ENCODE measurements around the gene ADCY7.

The ADCY7 gene

DNA sequence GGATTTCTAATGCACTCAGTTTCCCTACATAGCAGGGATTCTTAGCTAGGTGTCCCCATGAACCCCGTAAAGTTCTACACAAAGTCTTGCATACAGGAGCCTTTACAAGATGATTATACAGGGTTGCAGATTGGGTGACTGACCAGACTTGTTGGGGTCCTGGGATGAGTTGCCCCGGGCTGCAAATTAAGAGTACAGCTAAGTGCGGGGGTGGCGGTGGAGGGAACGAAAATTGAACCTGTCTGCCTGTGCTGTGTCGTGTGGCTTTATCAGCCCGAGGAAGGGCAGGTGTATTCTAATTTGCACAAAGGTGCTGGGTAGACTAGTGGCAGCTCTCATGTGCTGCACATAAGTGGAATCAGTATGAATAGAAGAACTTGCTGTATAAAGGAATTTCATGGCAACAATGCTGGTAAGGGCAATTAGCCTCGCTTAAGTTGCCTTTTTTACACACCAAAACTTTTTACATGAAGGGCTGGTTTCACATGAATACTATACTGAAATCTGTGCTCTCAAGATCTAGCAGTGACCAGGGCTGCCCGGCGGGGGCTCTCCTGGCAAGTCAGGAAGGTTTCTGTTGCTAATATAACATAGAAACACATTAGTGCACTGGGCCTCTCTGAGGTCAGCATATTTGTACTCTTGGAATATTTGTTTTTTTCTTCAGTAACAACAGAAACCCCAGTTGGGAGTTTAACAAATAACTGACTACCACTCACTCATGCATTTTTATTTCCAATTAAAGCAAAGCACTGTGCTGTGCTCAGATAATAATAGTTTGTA, 50.7 kb downstream of the ADCY7 start:
- DNase-seq, result no peak
- in situ Hi-C loops (cut with HindIII; ENCODE audit: low pct_ligation_motif_present, low pct_unique_long_range_greater_than_20kb, low sequenced_read_pairs), result no loop called here

DNA sequence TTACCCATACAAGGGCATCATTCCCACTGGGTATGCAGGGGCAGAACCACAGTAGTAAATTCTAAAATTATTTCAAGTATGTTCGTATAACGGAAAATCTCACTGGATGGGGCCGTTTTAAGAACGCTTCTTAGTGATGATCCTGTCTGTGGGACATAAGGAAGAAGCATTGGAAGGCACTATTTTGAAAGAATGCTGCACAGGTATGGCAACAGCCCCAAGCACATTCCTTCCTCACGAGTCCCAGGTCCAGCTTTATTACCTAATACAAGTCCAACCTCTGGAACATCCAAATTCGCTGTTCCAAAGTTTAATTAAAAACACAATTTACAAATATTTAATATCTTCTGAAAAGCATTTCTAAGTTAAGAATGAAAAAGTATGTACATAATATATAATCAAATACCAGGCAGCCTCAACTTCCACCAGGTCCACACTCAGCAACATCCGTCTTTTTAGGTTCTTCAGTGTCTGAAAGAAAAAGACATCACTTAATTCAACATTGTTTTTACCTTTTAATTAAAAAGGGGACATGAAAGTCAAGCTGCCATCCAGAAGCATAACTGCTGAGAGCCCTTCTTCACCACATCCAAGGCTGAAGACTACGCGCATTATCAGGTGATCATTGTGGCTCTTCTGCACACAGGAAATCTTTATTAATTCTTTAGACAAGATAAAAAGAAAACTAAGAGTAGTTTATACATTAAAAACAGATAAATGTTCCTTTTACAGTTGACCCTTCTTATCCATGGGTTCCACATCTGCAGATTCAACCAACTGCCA, 52.6 kb downstream of the ADCY7 start:
- DNase-seq, result no peak
- in situ Hi-C loops (cut with HindIII; ENCODE audit: low pct_ligation_motif_present, low pct_unique_long_range_greater_than_20kb, low sequenced_read_pairs), result no loop called here

DNA sequence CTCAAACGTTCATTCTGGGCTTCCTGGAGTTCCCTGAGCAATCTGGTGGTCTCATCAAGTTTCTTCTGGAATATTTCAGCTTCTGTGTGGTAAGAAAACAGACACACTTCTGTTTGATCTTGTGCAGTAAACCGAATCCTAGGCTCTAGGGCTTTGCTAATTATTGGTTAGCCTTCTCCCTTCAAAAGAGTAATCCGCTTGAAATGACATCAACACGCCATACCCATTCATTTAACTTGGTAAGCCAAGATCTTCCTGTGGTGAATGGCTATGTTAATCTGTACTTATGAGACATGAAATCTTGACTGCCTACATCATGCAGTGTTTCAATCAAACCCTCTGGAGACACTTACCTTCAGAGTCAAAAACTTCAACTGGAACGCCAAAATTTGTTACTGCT, 54.0 kb downstream of the ADCY7 start:
- in situ Hi-C loops (cut with HindIII; ENCODE audit: low pct_ligation_motif_present, low pct_unique_long_range_greater_than_20kb, low sequenced_read_pairs), result no loop called here
- no peak for DNase-seq

- in situ Hi-C loops (cut with HindIII; ENCODE audit: low pct_ligation_motif_present, low pct_unique_long_range_greater_than_20kb, low sequenced_read_pairs), result no loop called here
- DNase-seq, result no peak
Measured at GRCh38 chr16:50322333-50322732, 56.0 kb downstream of the ADCY7 start.

- in situ Hi-C loops (cut with HindIII; ENCODE audit: low pct_ligation_motif_present, low pct_unique_long_range_greater_than_20kb, low sequenced_read_pairs), result no loop called here
- DNase-seq, result peak; percentile 64
Measured at GRCh38 chr16:50323335-50324011, 57.1 kb downstream of the ADCY7 start.

DNA sequence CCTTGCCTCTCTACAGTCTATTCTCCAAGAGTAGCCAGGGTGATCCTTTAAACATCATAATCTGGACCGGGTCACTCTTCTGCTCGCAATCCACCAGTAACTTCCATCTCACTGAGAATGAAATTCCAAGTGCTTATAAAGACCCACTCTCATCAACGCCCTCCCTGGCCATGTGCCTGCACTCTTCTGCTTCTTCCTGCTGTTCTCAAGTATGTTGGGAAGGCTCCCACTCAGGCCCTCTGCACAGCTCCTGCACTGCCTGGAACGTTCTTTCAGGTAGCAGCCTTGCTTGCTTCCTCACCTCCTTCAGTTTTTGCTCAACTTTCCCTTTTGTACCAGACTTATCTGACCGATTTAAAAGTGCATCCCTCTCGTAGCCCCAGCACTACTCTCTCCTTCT, 58.0 kb downstream of the ADCY7 start:
- DNase-seq, result no peak
- in situ Hi-C loops (cut with HindIII; ENCODE audit: low pct_ligation_motif_present, low pct_unique_long_range_greater_than_20kb, low sequenced_read_pairs), result no loop called here

GRCh38 chr16:50326264-50326663, 59.9 kb downstream of the ADCY7 start:
- in situ Hi-C loops (cut with HindIII; ENCODE audit: low pct_ligation_motif_present, low pct_unique_long_range_greater_than_20kb, low sequenced_read_pairs), result no loop called here
- DNase-seq, result no peak

GRCh38 chr16:50326835-50327465, 60.6 kb downstream of the ADCY7 start:
- in situ Hi-C loops (cut with HindIII; ENCODE audit: low pct_ligation_motif_present, low pct_unique_long_range_greater_than_20kb, low sequenced_read_pairs), result no loop called here
- peak; percentile 36 for DNase-seq

DNA sequence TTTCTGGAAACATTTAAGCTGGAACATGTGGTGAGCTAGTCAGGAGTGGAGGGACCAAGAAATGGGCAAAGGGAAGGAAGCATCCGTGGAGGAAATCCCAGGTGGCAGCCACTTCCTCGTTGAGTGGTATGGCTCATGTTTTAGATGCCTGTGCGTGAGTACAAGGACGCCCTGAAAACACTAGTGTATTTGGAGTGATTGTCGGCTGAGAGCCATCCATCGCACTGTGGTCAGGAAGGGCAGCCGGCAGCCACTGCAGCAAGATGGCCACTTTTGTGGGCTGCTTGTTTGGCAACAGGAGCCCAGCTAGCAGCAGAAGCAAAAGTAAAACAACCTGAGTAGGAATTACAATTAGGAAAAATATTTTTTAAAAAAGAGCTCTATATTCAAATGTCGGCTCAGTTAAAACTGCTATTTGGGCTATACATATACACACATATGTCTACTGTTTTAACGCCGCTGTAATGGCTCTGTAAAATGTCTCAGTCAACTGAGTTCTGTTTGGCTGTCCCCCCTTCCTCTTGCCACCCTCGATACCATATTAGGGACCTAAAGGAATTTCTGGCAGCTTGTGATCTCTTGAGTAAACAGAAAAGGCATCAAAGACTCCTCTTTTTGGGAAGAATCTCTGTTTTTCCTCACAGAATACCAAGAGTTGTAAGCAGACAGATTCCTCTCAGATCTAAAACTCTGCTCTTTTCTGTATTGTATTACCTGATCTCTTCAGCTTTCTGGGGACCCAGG, 63.3 kb downstream of the ADCY7 start:
- DNase-seq, result no peak
- in situ Hi-C loops (cut with HindIII; ENCODE audit: low pct_ligation_motif_present, low pct_unique_long_range_greater_than_20kb, low sequenced_read_pairs), result no loop called here

GRCh38 chr16:50331570-50331969, 65.2 kb downstream of the ADCY7 start:
- DNase-seq, result no peak
- in situ Hi-C loops (cut with HindIII; ENCODE audit: low pct_ligation_motif_present, low pct_unique_long_range_greater_than_20kb, low sequenced_read_pairs), result no loop called here

DNA sequence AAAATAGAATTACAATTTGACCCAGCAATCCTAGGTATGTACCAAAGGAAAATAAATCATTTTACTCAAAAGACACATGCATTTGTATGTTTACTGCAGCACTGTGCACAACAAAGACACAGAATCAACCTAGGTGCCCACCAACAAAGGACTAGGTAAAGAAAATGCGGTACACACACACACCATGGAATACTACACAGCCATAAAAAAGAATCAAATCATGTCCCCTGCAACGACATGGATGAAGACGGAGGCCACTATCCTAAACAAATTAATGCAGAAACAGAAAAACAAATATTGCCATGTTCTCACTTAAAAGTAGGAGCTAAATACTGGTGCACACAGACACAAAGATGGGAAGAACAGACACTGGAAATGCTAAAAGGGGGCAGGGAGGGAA, 66.2 kb downstream of the ADCY7 start:
- no peak for DNase-seq
- in situ Hi-C loops (cut with HindIII; ENCODE audit: low pct_ligation_motif_present, low pct_unique_long_range_greater_than_20kb, low sequenced_read_pairs), result no loop called here

DNA sequence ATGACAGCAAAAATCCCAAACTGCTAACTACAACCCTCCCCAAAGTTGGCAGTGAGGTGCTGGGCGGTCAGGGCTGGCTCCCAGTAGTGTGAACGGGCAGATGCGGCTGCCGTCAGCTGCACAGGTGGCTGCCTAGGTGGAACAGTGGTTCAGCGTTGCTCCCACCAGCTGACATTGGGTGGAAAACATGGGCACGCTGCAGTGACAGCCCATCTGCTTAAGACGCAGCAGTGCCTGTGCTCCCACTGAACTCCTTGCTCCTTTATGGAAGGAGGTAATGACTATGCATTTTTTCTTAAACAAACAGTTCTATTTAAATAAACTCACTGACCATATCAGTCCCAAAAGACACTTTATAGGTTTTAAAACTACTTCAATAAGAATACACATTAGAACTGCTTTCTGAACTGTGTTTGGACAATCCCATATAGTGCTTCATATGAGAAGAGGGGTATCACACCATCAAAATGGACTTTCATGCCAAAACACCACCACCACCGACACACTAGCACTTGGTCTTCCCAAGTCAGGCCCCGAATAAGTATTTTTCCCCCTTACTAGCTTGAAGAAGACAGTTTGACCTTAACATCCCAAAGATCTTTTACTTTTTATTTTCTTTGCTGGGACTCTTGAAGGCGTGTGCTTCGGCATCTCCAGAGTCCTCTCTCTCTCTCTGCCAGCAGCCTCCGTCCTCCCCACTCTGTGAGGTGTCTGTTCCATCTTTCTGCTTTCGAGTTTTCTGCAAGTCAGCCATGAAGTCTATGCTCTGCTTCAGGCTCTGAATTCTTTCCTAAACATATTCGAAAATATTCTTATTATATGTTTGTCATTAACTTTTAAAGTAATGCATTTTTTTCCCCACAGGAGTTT, 68.0 kb downstream of the ADCY7 start:
- no peak for DNase-seq
- in situ Hi-C loops (cut with HindIII; ENCODE audit: low pct_ligation_motif_present, low pct_unique_long_range_greater_than_20kb, low sequenced_read_pairs), result no loop called here

DNA sequence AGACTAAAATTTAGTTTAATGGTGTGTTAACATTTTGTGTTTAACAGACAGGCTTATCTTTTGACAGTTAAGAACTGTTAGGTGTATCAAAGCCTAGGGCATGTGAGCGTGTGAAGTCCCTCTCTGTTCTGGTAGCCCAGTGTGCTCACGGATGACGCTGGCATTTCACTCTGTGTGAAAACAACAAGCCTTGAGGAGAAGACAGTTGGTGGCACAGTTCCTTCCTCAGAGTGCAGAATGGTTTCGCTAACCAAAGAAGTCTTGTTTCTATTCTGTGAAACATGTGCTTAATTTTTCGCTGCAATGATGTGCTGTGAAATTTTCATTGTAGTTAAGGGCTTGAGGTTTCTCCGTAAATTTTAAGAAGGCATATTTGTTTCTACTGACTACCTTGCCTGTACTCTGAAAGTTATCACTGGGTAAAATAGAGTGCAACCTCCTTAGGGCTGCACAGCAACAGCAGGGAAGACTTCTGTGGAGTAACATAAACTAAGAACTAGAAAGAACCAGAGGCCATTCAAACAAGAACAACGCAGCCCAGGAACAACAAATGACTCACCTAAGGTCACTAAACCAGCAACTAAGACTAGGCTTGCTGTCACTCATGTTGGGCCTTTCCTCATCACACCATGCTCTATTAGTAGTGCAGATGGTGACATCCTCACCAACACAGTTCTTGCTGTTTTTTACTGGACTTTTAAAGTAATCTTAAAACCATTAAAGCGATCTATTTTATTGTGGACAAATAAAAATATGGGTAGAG, 69.0 kb downstream of the ADCY7 start:
- in situ Hi-C loops (cut with HindIII; ENCODE audit: low pct_ligation_motif_present, low pct_unique_long_range_greater_than_20kb, low sequenced_read_pairs), result no loop called here
- no peak for DNase-seq

- in situ Hi-C loops (cut with HindIII; ENCODE audit: low pct_ligation_motif_present, low pct_unique_long_range_greater_than_20kb, low sequenced_read_pairs), result no loop called here
- DNase-seq, result no peak
Measured at GRCh38 chr16:50336884-50337283, 70.5 kb downstream of the ADCY7 start.

DNA sequence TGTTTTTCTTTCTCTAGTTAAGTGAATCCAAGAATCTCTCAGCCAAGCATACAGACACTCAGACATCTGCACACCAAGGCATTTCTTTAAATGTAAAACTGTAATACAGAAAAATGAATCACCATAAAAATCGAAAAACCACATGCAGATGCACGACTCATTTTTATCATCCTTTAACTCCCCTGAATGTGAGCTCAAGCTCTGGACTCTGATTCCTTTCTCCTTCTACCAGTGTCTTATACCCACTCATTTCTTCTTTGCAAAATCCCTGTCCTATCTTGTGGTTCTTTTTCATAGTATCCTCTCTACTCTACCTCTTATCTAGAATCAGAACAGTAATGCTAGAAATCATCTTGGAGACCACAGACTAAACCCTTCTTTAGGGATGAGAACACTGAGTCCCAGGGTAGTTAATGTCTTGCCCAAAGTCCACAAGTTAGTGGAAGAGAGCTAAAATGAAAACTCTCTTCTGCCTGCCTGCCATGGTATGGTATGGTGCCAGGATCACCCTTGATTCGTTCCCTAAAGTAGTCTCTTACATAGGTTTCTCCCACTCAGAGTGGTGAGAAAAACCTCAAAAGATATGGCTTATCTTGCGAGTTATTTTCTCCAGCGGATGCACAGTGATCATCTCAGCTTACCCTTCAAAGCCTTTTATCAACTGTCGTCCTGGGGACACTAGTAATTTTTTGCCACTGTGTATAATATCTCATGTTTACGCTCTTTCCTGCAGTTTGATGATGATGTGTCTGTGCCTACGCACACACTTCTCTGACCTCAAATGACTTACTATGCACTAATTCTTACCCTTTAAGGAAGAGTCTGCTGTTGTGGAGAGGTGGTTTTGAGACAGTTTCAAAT, 72.2 kb downstream of the ADCY7 start:
- in situ Hi-C loops (cut with HindIII; ENCODE audit: low pct_ligation_motif_present, low pct_unique_long_range_greater_than_20kb, low sequenced_read_pairs), result no loop called here
- DNase-seq, result no peak

GRCh38 chr16:50340578-50340977, 74.2 kb downstream of the ADCY7 start:
- DNase-seq, result no peak
- in situ Hi-C loops (cut with HindIII; ENCODE audit: low pct_ligation_motif_present, low pct_unique_long_range_greater_than_20kb, low sequenced_read_pairs), result no loop called here

Data from ACHN (cell line).